Common myeloid progenitor, CD34-positive (primary cell): Measurements from ENCODE around the gene LCOR.
"Not testable (repeated sequence)": the region's sequence is repeated elsewhere in the genome, so short reads cannot be mapped to it uniquely, and the experiment has no call there.

ENCODE experiments used
- CTCF ChIA-PET: fragments of 350-600 bp; sonication (Branson Sonifier 250); formaldehyde crosslinking; loops from one replicate; lab custom pipeline; 2021; ENCODE audit warnings: antibody characterized with exemption; lab: Charles Lee
- POLR2A ChIA-PET: fragments of 350-600 bp; sonication (Branson Sonifier 250); formaldehyde crosslinking; loops from one replicate; lab custom pipeline; 2021; ENCODE audit warnings: antibody characterized with exemption; lab: Charles Lee
- DNase-seq, 3 donors: peaks; one replicate each; pipeline versions ENCODE4 v3.0.0 to v3.0.0-alpha.2; 2013
- H3K27ac ChIP-seq, 2 experiments: 1 replicate in 1 of 2; 2 replicates in 1 of 2; pipeline ENCODE4 v1.7.0; 2013; ENCODE audit warnings: inconsistent platforms in 2 of 2, low read length in 2 of 2, mild to moderate bottlenecking in 2 of 2, low read depth in 1 of 2, moderate library complexity in 1 of 2; ENCODE audit not compliant: severe bottlenecking in 2 of 2, insufficient read depth in 1 of 2, poor library complexity in 1 of 2
- H3K27me3 ChIP-seq, 5 experiments: replicated peaks in 2 of 5; 1 replicate in 3 of 5; 2 replicates in 2 of 5; pipeline versions ENCODE4 v1.6.1 to v1.7.0; 2013; ENCODE audit warnings: low read length in 4 of 5, mild to moderate bottlenecking in 2 of 5, moderate library complexity in 2 of 5, inconsistent platforms in 1 of 5; ENCODE audit not compliant: insufficient read depth in 5 of 5, control insufficient read depth in 4 of 5
- H3K36me3 ChIP-seq, 4 experiments: 1 replicate in 2 of 4; 2 replicates in 2 of 4; pipeline versions ENCODE4 v1.6.1 to v1.7.0; 2013; ENCODE audit warnings: low read length in 3 of 4, control low read depth in 1 of 4, mild to moderate bottlenecking in 1 of 4; ENCODE audit not compliant: control insufficient read depth in 4 of 4, insufficient read depth in 4 of 4
- H3K4me1 ChIP-seq, 4 experiments: 1 replicate in 3 of 4; 2 replicates in 1 of 4; pipeline versions ENCODE4 v1.6.1 to v1.7.1; 2013; ENCODE audit warnings: low read length in 3 of 4, mild to moderate bottlenecking in 3 of 4, control low read depth in 1 of 4, inconsistent platforms in 1 of 4, moderate library complexity in 1 of 4; ENCODE audit not compliant: control insufficient read depth in 4 of 4, insufficient read depth in 4 of 4; ENCODE audit errors: control extremely low read depth in 1 of 4
- H3K4me3 ChIP-seq, 7 experiments: 1 replicate in 4 of 7; 2 replicates in 3 of 7; pipeline versions ENCODE4 v1.5.1 to v1.7.0; 2013; ENCODE audit warnings: mild to moderate bottlenecking in 7 of 7, low read length in 6 of 7, moderate library complexity in 6 of 7, inconsistent platforms in 2 of 7, low read depth in 2 of 7, control low read depth in 1 of 7; ENCODE audit not compliant: insufficient read depth in 4 of 7, control insufficient read depth in 1 of 7; ENCODE audit errors: extremely low read depth in 1 of 7
- H3K9me3 ChIP-seq, 5 experiments: 1 replicate in 4 of 5; 2 replicates in 1 of 5; pipeline versions ENCODE4 v1.6.1 to v1.7.1; 2013; ENCODE audit warnings: low read length in 4 of 5, mild to moderate bottlenecking in 2 of 5, inconsistent platforms in 1 of 5, low read depth in 1 of 5, moderate library complexity in 1 of 5; ENCODE audit not compliant: control insufficient read depth in 4 of 5, insufficient read depth in 2 of 5; ENCODE audit errors: control extremely low read depth in 1 of 5
- WGBS: methylation state at CpG from one replicate; pipeline ENCODE4 v1.1.5; 2013; ENCODE audit not compliant: insufficient coverage; 5-methylcytosine and 5-hydroxymethylcytosine counted together

The LCOR gene

GRCh38 chr10:97030894-97031293 lies 198.8 kb downstream of the LCOR start:
- no peak overlapping the region for H3K27ac ChIP-seq
- DNase-seq: no peak
- no peaks in the 10 kb centered on the region for H3K9me3 ChIP-seq
- H3K4me1 ChIP-seq: no peaks in the 10 kb centered on the region
- ChIA-PET CTCF (interaction anchor here (1.1 kb wide), 1 partner anchor 18 kb away, joined by 4 read pairs; no protein-coding TSS in a partner anchor), POLR2A (interaction anchor here (0.5 kb wide), 1 partner anchor 47 kb away, joined by 3 read pairs; no protein-coding TSS in a partner anchor)
- WGBS: 100% methylated on average over 5 of the region's 6 CpGs
- no peaks in the 10 kb centered on the region for H3K27me3 ChIP-seq
- no peaks in the 10 kb centered on the region for H3K36me3 ChIP-seq
- H3K4me3 ChIP-seq: no peak overlapping the region

- 97% methylated on average over 10 of the region's 11 CpGs for whole genome bisulfite sequencing
- H3K4me1 ChIP-seq: no peaks in the 10 kb centered on the region
- DNase-seq: no peak
- no peaks in the 10 kb centered on the region for H3K9me3 ChIP-seq
- CTCF ChIA-PET: interaction anchor here (0.8 to 1.1 kb wide), 3 partner anchors 8 to 19 kb away, joined by 3 to 4 read pairs (median 3); no protein-coding TSS in a partner anchor
- POLR2A ChIA-PET: no interaction called here
- no peaks in the 10 kb centered on the region for H3K27me3 ChIP-seq
- H3K27ac ChIP-seq: no peak overlapping the region
- H3K36me3 ChIP-seq: no peaks in the 10 kb centered on the region
- no peak overlapping the region for H3K4me3 ChIP-seq
Observed at GRCh38 chr10:97031459-97031858, 199.4 kb downstream of the LCOR start.

GRCh38 chr10:97032624-97033023 lies 200.5 kb downstream of the LCOR start:
- H3K27ac ChIP-seq: no peak overlapping the region
- no peaks in the 10 kb centered on the region for H3K27me3 ChIP-seq
- no peaks in the 10 kb centered on the region for H3K9me3 ChIP-seq
- DNase-seq: no peak
- no peaks in the 10 kb centered on the region for H3K36me3 ChIP-seq
- 98% methylated on average over 4 of the region's 7 CpGs for WGBS
- H3K4me3 ChIP-seq: no peak overlapping the region
- POLR2A ChIA-PET: no interaction called here
- CTCF ChIA-PET: interaction anchor here (0.7 to 1.7 kb wide), 4 partner anchors 9 to 50 kb away, joined by 3 to 5 read pairs (median 4); no protein-coding TSS in a partner anchor
- H3K4me1 ChIP-seq: peaks cover 0 to 5% (median 3%) of the 10 kb centered on the region in 4 experiments

- CTCF ChIA-PET: interaction anchor here (0.6 to 7.4 kb wide), 2 partner anchors 7 to 103 kb away, joined by 3 to 78 read pairs; no protein-coding TSS in a partner anchor
- H3K27ac ChIP-seq, H3K9me3 ChIP-seq, H3K36me3 ChIP-seq, H3K4me1 ChIP-seq, H3K4me3 ChIP-seq, POLR2A ChIA-PET, H3K27me3 ChIP-seq, DNase-seq: not testable (repeated sequence)
- WGBS: 100% methylated on average over 6 of the region's 9 CpGs
Observed at GRCh38 chr10:97033841-97034240, 201.7 kb downstream of the LCOR start.

- Histone ChIP-seq H3K27ac (no peak overlapping the region), H3K27me3 (no peaks in the 10 kb centered on the region), H3K9me3 (no peaks in the 10 kb centered on the region), H3K36me3 (no peaks in the 10 kb centered on the region), H3K4me3 (no peak overlapping the region), H3K4me1 (peaks cover 0 to 9% (median 7%) of the 10 kb centered on the region in 4 experiments)
- ChIA-PET CTCF (interaction anchor here (0.6 to 7.4 kb wide), 2 partner anchors 8 to 103 kb away, joined by 3 to 78 read pairs; no protein-coding TSS in a partner anchor), POLR2A (no interaction called here)
- DNase-seq: no peak
- WGBS: 95% methylated on average over 7 of the region's 7 CpGs
Observed at GRCh38 chr10:97034301-97034700, 202.2 kb downstream of the LCOR start.

- POLR2A ChIA-PET: no interaction called here
- 99% methylated on average over 18 of the region's 18 CpGs for WGBS
Observed at GRCh38 chr10:97034958-97035769, 203.1 kb downstream of the LCOR start.

More at GRCh38 chr10:97034958-97035769, 203.1 kb downstream of the LCOR start:
- Histone ChIP-seq H3K4me3 (no peak overlapping the region), H3K9me3 (no peaks in the 10 kb centered on the region), H3K4me1 (peaks cover 0 to 9% (median 7%) of the 10 kb centered on the region in 4 experiments), H3K36me3 (no peaks in the 10 kb centered on the region), H3K27me3 (no peaks in the 10 kb centered on the region), H3K27ac (no peak overlapping the region)
- CTCF ChIA-PET: interaction anchor here (0.8 to 7.4 kb wide), 2 partner anchors 9 to 34 kb away, joined by 3 to 78 read pairs; no protein-coding TSS in a partner anchor
- no peak for DNase-seq
